HUDEP-2 (cell line): ENCODE data around the gene CCDC88C.
A peak's percentile ranks its signal among the peaks of the same experiment; 100 is the strongest.
"Not testable (repeated sequence)": the region's sequence is repeated elsewhere in the genome, so short reads cannot be mapped to it uniquely, and the experiment has no call there.

Experiments used
- DNase-seq, 76 experiments: peaks; one replicate each; lab custom pipeline; 2025; ENCODE audit not compliant: unreplicated experiment in 76 of 76; lab: John Stamatoyannopoulos, UW

The CCDC88C gene

GRCh38 chr14:91237219-91237618 lies 180.4 kb downstream of the CCDC88C start:
- no peak for DNase-seq

- no peak for DNase-seq
These were observed 181.8 kb downstream of the CCDC88C start for GRCh38 chr14:91235841-91236240.

- no peak for DNase-seq
These were observed 182.9 kb downstream of the CCDC88C start for GRCh38 chr14:91234791-91235114.

GRCh38 chr14:91233936-91234790 lies 183.5 kb downstream of the CCDC88C start:
- DNase-seq: no peak

- DNase-seq: no peak
These were observed 185.0 kb downstream of the CCDC88C start for GRCh38 chr14:91232603-91233002.

- DNase-seq: no peak
These were observed 185.6 kb downstream of the CCDC88C start for GRCh38 chr14:91232052-91232451.

GRCh38 chr14:91231446-91231845 lies 186.2 kb downstream of the CCDC88C start:
- no peak for DNase-seq

- DNase-seq: no peak
These were observed 187.1 kb downstream of the CCDC88C start for GRCh38 chr14:91230397-91231035.

- DNase-seq: no peak
These were observed 187.8 kb downstream of the CCDC88C start for GRCh38 chr14:91229743-91230200.

GRCh38 chr14:91229005-91229382 lies 188.6 kb downstream of the CCDC88C start:
- DNase-seq: no peak

- DNase-seq: peak in 2 of 76 experiments; percentile 6 to 21
These were observed 189.3 kb downstream of the CCDC88C start for GRCh38 chr14:91228112-91229004.

GRCh38 chr14:91227183-91227628 lies 190.4 kb downstream of the CCDC88C start:
- DNase-seq: peak in 3 of 76 experiments; percentile 7 to 22 (median 16)

GRCh38 chr14:91226360-91226759 lies 191.3 kb downstream of the CCDC88C start:
- not testable (repeated sequence) for DNase-seq

GRCh38 chr14:91225025-91225424 lies 192.6 kb downstream of the CCDC88C start:
- no peak for DNase-seq

GRCh38 chr14:91223028-91223783 lies 194.4 kb downstream of the CCDC88C start:
- DNase-seq: no peak
